Subcutaneous abdominal adipose tissue (tissue), 5 donors: Measurements from ENCODE around the gene CKB.
A peak's percentile ranks its signal among the peaks of the same experiment; 100 is the strongest.

Experiments
- H3K27ac ChIP-seq: one replicate; pipeline ENCODE4 v1.7.0; 2013; ENCODE audit warnings: low read depth, mild to moderate bottlenecking, inconsistent platforms, low read length, moderate library complexity
- H3K27me3 ChIP-seq, 5 donors: one replicate each; pipeline ENCODE4 v1.7.0; 2013; ENCODE audit warnings: low read length in 5 of 5, inconsistent platforms in 1 of 5; ENCODE audit not compliant: control insufficient read depth in 5 of 5, insufficient read depth in 4 of 5
- H3K36me3 ChIP-seq, 5 donors: one replicate each; pipeline ENCODE4 v1.7.0; 2013; ENCODE audit warnings: low read length in 5 of 5; ENCODE audit not compliant: control insufficient read depth in 5 of 5, insufficient read depth in 5 of 5
- H3K4me1 ChIP-seq, 5 donors: one replicate each; pipeline ENCODE4 v1.7.0; 2013; ENCODE audit warnings: low read length in 5 of 5, mild to moderate bottlenecking in 3 of 5, moderate library complexity in 1 of 5; ENCODE audit not compliant: control insufficient read depth in 5 of 5, insufficient read depth in 5 of 5
- H3K4me3 ChIP-seq, 5 donors: one replicate each; pipeline ENCODE4 v1.7.0; 2013; ENCODE audit warnings: low read length in 5 of 5, low read depth in 1 of 5
- H3K9ac ChIP-seq, 5 donors: one replicate each; pipeline ENCODE4 v1.7.0; 2013; ENCODE audit warnings: low read length in 5 of 5, mild to moderate bottlenecking in 4 of 5, moderate library complexity in 3 of 5
- H3K9me3 ChIP-seq, 5 donors: one replicate each; pipeline ENCODE4 v1.7.0; 2013; ENCODE audit warnings: low read length in 5 of 5; ENCODE audit not compliant: control insufficient read depth in 5 of 5
- donor health status: healthy.
- donor health status: healthy.
- donor health status: healthy.
- donor health status: healthy.
- donor health status: healthy.

CKB gene

DNA sequence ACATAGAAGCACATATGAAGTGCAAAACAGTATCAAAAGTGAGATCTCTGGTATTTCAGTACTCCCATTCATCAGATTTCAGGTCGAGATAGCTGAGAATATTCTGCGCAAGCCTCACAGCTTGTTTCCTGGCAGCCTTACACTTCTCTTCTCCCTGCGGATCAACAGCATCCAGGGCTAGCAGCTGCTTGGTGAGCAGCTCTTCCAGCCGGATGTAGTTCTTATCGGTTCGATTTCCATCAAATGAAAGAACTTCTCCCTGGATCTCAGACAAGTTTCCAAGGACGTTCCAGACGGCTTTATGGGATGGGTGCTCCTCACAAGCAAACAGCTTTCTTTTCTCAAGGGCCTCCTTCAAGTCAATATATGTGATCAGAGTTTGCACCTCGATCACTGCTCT, 37.1 kb upstream of the CKB start:
- H3K4me1 ChIP-seq, result peaks cover 23 to 71% (median 66%) of the 10 kb centered on the region in 5 donors
- H3K9ac ChIP-seq, result peak overlapping the region in 3 of 5 donors; percentile 3 to 87 (median 58)
- peaks cover 0 to 23% (median 15%) of the 10 kb centered on the region in 5 donors for H3K36me3 ChIP-seq
- peak overlapping the region; percentile 98 for H3K27ac ChIP-seq
- H3K9me3 ChIP-seq, result no peaks in the 10 kb centered on the region
- H3K4me3 ChIP-seq, result peak overlapping the region in 1 of 5 donors; percentile 22
- no peaks in the 10 kb centered on the region for H3K27me3 ChIP-seq

DNA sequence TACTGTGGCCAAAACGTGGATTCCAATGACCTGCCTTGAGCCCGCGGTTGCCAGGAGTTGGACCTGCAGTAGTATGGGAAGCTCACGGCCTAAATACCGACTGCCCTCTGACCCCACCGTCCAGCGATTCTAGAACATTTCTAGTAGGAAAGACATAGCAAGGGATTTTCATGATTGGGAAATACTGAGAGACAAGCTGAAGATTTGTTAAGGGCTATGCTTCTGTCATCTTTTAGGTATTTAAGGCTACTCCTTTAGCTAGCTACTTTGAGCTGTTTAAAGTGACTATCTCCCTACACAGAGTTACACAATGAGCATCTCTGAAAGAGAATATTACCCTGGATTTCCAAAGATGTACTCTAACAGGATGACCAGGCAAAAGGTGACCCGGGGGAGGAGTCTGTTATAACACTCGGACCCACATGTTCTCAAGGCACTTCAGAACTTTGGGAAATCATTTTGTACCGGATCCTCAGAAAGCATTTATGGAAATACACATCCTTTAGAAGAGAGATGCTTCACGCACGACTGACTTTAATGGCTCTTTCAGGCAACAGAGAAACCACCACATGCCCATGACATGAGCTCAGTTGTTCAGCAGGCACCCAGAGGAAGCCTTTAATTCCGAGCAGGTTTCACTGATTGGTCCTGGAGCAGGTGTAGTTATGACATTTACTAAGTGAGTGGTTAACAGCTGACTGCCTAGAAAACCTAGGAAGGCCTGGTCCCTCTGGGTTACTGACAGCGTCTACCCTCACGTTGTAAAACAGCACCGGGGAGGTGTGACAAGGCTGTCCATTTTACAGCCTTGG, 35.6 kb upstream of the CKB start:
- Histone ChIP-seq H3K9ac (peak overlapping the region in 4 of 5 donors; percentile 9 to 84 (median 66)), H3K27ac (peak overlapping the region; percentile 98), H3K27me3 (no peaks in the 10 kb centered on the region), H3K36me3 (peaks cover 0 to 25% (median 15%) of the 10 kb centered on the region in 5 donors), H3K4me1 (peaks cover 23 to 59% (median 55%) of the 10 kb centered on the region in 5 donors), H3K4me3 (peak overlapping the region in 2 of 5 donors; percentile 2 to 22), H3K9me3 (no peaks in the 10 kb centered on the region)

DNA sequence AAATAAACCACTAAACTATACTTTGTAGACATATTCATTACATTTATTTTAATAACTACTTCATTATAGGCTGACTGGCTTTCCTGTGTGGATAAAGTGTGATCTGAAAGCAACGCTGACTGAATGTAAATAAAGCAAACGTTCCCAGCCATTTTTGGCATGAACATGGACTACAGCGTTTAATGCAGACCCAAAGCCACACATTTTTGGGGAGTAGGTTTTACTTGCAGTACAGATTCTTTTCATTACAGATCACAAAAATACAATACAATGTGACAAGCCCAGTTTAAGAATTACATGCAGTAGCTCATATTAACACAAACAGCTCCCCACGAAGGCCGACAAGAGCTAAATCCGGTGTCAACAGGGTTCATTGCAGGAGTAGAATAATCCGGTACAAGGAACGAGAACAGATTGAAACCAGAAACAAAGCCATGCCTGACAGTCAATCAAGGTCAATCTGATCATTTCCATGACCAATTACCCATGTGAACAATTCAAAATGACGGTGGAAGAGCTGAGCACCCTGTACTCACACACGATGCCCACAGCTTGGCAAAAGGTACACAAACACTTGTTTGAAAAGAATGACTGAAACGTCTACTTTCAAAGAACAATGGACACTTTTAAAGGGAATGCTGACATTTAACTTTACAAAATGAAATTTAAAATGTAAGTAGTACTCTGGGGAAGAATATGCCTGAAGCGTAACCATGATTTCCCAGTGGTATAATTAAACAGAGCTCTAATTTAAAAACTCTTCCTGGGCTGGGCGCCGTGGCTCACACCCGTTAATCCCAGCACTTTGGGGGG, 34.5 kb upstream of the CKB start:
- Histone ChIP-seq H3K4me1 (peaks cover 27 to 66% (median 59%) of the 10 kb centered on the region in 5 donors), H3K27ac (peak overlapping the region; percentile 98)

DNA sequence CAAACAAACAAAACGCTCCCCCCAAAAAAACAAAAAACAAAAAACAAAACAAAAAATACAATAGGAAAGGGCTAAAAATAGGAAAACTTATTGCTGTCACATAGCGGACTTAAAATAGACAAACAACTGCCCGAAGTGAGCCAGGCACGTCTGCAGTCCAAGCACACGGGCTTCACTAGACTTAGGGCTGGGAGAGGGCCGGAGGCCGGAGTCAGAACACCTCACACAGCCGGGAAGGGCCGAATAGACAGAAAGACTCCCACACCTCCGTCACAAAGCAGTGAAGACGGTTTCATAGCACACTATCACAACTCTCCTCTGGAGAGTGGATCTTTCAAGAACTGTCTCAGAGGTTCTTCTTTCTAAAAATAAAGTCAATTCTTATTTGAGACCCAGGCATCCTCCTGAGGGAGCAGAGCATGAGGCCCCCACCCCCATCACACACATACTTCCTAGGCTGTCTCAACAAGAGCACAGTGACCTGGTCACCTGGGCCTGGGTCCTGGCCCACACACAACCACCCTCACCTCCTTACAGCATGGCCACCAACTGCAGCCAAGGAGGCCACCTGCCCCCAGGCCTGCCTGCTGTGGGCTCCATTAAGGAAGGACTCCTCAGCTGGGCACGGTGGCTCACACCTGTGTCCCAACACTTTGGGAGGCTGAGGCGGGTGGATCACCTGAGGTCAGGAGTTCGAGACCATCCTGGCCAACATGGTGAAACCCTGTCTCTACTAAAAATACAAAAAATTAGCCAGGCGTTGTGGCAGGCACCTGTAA, 33.1 kb upstream of the CKB start:
- H3K27ac ChIP-seq, result peak overlapping the region; percentile 41
- peaks cover 27 to 66% (median 60%) of the 10 kb centered on the region in 5 donors for H3K4me1 ChIP-seq

More for the DNA sequence above, 34.5 kb upstream of the CKB start:
- H3K4me3 ChIP-seq, result no peak overlapping the region
- peaks cover 0 to 25% (median 15%) of the 10 kb centered on the region in 5 donors for H3K36me3 ChIP-seq
- H3K9me3 ChIP-seq, result no peaks in the 10 kb centered on the region
- H3K27me3 ChIP-seq, result no peaks in the 10 kb centered on the region
- peak overlapping the region in 3 of 5 donors; percentile 36 to 67 (median 64) for H3K9ac ChIP-seq

GRCh38 chr14:103552846-103553210, 30.2 kb upstream of the CKB start:
- H3K4me3 ChIP-seq, result peak overlapping the region in 1 of 5 donors; percentile 2
- peak overlapping the region in 1 of 5 donors; percentile 44 for H3K9ac ChIP-seq
- H3K4me1 ChIP-seq, result peaks cover 10 to 54% (median 48%) of the 10 kb centered on the region in 5 donors

More for the DNA sequence above, 33.1 kb upstream of the CKB start:
- H3K9me3 ChIP-seq, result no peaks in the 10 kb centered on the region
- peaks cover 0 to 25% (median 15%) of the 10 kb centered on the region in 5 donors for H3K36me3 ChIP-seq
- H3K27me3 ChIP-seq, result no peaks in the 10 kb centered on the region
- H3K4me3 ChIP-seq, result no peak overlapping the region
- H3K9ac ChIP-seq, result peak overlapping the region in 1 of 5 donors; percentile 59

DNA sequence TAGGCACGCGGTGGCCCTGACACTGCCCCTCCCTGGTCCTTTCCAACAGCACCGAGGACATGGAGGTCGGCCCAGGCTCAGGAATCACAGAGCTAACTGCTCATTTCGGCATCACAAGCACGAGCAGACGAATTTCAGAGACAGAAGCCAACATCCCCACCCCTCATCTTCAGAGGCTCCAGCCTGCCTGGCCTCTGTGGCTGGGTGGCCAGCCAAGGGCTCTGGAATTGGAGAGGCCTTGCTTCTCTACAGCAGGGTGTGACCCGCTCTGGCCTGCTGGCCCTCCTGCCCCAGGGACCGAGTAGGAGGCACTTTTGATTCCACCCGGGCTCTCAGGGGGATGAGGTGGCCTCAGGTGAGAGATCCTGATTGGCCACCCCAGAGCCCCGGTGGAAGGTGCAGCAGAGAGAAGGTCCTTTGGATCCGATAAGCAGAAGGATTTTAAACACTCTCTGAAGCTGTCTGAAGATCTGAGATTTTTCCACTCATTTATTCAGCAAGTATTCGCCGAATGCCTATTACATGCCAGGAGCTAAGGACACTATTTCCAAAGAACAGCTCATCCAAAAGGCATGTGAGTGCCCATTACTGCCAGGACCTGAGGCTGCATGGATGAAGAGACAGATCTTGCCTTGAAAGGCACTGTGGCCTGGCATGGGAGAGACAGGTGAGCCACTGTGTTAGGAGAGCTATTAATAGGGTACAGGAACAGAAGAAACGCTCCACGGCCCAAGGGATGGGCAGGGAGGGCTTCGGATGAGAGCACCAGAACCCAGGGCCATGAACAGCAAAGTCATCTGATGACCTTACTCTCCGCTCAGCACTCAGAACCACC, 29.6 kb upstream of the CKB start:
- Histone ChIP-seq H3K4me3 (peak overlapping the region; percentile 2 to 38 (median 17)), H3K9me3 (no peaks in the 10 kb centered on the region), H3K4me1 (peaks cover 10 to 48% (median 42%) of the 10 kb centered on the region in 5 donors), H3K9ac (peak overlapping the region; percentile 12 to 59 (median 47)), H3K36me3 (peaks cover 0 to 2% (median 0%) of the 10 kb centered on the region in 5 donors), H3K27ac (peak overlapping the region; percentile 82), H3K27me3 (no peaks in the 10 kb centered on the region)

More at GRCh38 chr14:103552846-103553210, 30.2 kb upstream of the CKB start:
- H3K9me3 ChIP-seq, result no peaks in the 10 kb centered on the region
- no peaks in the 10 kb centered on the region for H3K27me3 ChIP-seq
- H3K27ac ChIP-seq, result peak overlapping the region; percentile 82
- peaks cover 0 to 2% (median 0%) of the 10 kb centered on the region in 5 donors for H3K36me3 ChIP-seq

- H3K4me1 ChIP-seq, result peaks cover 10 to 43% (median 41%) of the 10 kb centered on the region in 5 donors
- H3K27me3 ChIP-seq, result no peaks in the 10 kb centered on the region
- H3K9me3 ChIP-seq, result no peaks in the 10 kb centered on the region
- peaks cover 0 to 2% (median 0%) of the 10 kb centered on the region in 5 donors for H3K36me3 ChIP-seq
- peak overlapping the region in 3 of 5 donors; percentile 12 to 59 (median 57) for H3K9ac ChIP-seq
- peak overlapping the region; percentile 82 for H3K27ac ChIP-seq
- H3K4me3 ChIP-seq, result peak overlapping the region in 4 of 5 donors; percentile 10 to 38 (median 31)
Measured at GRCh38 chr14:103551338-103551762, 28.7 kb upstream of the CKB start.

DNA sequence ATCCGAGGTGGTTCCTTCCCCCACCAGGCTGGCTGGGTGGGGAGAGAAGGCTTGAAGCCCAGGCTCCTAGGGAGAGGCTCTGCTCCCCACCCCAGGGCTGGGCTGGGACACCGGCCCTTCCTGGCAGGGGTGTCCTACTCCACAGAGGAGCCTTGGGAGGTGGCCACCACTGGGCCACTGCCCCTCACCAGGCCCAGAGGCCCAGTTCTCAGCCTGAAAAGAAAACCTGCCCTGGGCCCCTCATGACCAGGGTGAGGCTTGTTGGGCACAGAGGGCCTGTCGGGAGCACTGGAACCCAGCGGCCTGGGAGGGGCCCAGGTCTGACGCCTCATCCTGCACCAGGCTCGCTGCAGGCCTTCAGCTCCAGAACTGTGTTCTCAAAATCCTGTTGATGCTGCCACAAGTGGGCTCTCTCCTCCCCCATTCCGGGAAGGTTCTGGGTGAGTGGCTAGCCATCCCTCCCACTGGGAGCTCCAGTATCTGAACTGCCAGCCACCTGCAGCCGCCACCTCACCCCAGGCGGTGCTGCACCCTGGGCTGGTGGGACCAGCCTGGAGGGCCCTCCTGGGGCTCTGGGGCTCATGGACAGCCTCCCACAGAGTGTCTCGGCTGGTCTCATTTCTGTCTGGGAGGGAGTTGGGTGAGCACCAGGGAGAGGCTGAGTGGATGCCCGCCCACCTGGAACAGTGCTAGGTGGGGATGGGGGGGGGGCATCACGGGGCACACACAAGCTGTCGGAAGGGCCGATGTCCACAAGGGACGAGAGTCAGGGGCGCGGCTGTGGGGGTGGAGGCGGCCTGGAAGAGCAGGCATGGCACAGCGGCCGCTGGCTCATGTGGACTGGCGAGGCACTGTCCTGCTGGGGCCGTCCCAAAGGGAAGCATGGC, 28.1 kb upstream of the CKB start:
- Histone ChIP-seq H3K27me3 (no peaks in the 10 kb centered on the region), H3K4me1 (peaks cover 10 to 43% (median 42%) of the 10 kb centered on the region in 5 donors), H3K27ac (peak overlapping the region; percentile 82), H3K9me3 (no peaks in the 10 kb centered on the region), H3K36me3 (peaks cover 0 to 2% (median 0%) of the 10 kb centered on the region in 5 donors), H3K9ac (peak overlapping the region in 2 of 5 donors; percentile 47 to 59), H3K4me3 (peak overlapping the region in 3 of 5 donors; percentile 10 to 38 (median 37))
